Prostate gland (tissue), 2 donors: ENCODE results near the gene ACLY. TPM values are rescaled to one million over a fixed set of nuclear protein-coding genes. Genes with fewer than 3 reads are reported as not detected.
"Not testable (repeated sequence)": the region's sequence is repeated elsewhere in the genome, so short reads cannot be mapped to it uniquely, and the experiment has no call there.

Experiments
- DNase-seq: peaks from one replicate; pipeline ENCODE4 v3.0.0-alpha.2; 2019; ENCODE audit warnings: low spot score
- H3K27ac ChIP-seq, 2 donors: fragments of 200-600 bp; sonication (generic); 2 replicates each; pipeline ENCODE4 v1.5.1; 2017 to 2019
- H3K27me3 ChIP-seq: fragments of 200-600 bp; sonication (generic); replicated peaks from 2 replicates; pipeline ENCODE4 v1.5.1; 2019; ENCODE audit not compliant: insufficient read depth
- H3K36me3 ChIP-seq, 2 donors: fragments of 200-600 bp; sonication (generic); 1 replicate in 1 of 2; 2 replicates in 1 of 2; pipeline versions ENCODE4 v1.5.1 to v1.8.1; 2017 to 2019
- H3K4me1 ChIP-seq: fragments of 200-600 bp; sonication (generic); replicated peaks from 2 replicates; pipeline ENCODE4 v1.5.1; 2019
- H3K4me3 ChIP-seq, 2 donors: fragments of 200-600 bp; sonication (generic); 2 replicates each; pipeline ENCODE4 v1.5.1; 2017 to 2019
- H3K9me3 ChIP-seq: fragments of 200-600 bp; sonication (generic); 2 replicates; pipeline ENCODE4 v1.5.1; 2017
- POLR2A ChIP-seq: fragments of 450-650 bp; IDR thresholded peaks from one replicate; pipeline ENCODE4 v1.6.1; 2016; ENCODE audit warnings: antibody characterized with exemption, mild to moderate bottlenecking
- POLR2AphosphoS5 ChIP-seq: sonication (generic); formaldehyde crosslinking; IDR thresholded peaks from one replicate; pipeline ENCODE4 v1.6.1; 2017; ENCODE audit warnings: antibody characterized with exemption
- WGBS: methylation state at CpG from one replicate; pipeline ENCODE4 v1.1.5; 2018; 5-methylcytosine and 5-hydroxymethylcytosine counted together
- intact Hi-C: fragments of 100-400 bp; cut with DNase I; formaldehyde crosslinking; loops from one replicate; pipeline ENCODE4 v1.14.2; 2022
- total RNA-seq, 2 donors: library from RNA; depleted of rRNA; stranded (reverse); fragments of >200 nt; gene quantifications; one replicate each; pipeline ENCODE4 v1.1.0, GENCODE V29; 2016
- TF ChIP-seq, protein P1 (sequence below), 4 experiments: fragments of 200-600 bp in 2 of 4; fragments of 450-650 bp in 2 of 4; sonication (generic) in 2 of 4; IDR thresholded peaks; 1 replicate in 3 of 4; 2 replicates in 1 of 4; pipeline ENCODE4 v1.5.1; 2016 to 2019; ENCODE audit warnings: antibody characterized with exemption in 4 of 4, mild to moderate bottlenecking in 2 of 4, moderate library complexity in 2 of 4

ACLY gene
- total RNA-seq, 2 donors from 2014 or later = 114 to 203 TPM

DNA sequence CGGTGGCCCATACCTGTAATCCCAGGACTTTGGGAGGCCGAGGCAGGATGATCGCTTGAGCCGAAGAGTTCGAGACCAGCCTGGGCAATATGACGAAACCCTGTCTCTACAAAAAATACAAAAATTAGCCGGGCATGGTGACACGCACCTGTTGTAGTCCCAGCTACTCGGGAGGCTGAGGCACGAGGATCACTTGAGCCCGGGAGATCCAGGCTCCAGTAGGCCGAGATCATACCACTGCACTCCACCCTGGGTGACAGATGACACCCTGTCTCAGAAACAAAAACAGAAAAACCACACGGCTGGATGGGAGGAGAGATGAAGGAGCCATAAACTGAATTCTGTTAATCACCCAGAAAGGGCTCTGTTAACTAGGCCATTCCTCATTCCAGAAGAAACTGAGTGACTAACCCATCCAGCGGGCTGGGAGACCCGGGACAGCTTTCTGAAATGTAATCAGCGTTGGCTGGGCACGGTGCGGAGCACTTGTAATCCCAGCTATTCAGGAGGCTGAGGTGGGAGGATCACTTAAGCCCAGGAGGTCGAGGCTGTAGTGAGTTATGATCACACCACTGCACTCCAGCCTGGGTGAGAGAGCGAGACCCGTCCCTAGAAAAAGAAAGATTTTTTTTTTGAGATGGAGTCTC is 82.1 kb downstream of the ACLY start:
- H3K4me1 ChIP-seq = no peaks in the 10 kb centered on the region
- H3K27me3 ChIP-seq = no peaks in the 10 kb centered on the region
- H3K36me3 ChIP-seq = peaks cover 0 to under 1% of the 10 kb centered on the region in 2 donors
- no peak for DNase-seq
- no peaks in the 10 kb centered on the region for H3K9me3 ChIP-seq
- intact Hi-C loops = no loop called here
- H3K4me3 ChIP-seq = peak overlapping the region; percentile 79 to 88
- TF ChIP-seq POLR2AphosphoS5 (no peak), POLR2A (no peak)
- TF ChIP-seq, protein P1, sequence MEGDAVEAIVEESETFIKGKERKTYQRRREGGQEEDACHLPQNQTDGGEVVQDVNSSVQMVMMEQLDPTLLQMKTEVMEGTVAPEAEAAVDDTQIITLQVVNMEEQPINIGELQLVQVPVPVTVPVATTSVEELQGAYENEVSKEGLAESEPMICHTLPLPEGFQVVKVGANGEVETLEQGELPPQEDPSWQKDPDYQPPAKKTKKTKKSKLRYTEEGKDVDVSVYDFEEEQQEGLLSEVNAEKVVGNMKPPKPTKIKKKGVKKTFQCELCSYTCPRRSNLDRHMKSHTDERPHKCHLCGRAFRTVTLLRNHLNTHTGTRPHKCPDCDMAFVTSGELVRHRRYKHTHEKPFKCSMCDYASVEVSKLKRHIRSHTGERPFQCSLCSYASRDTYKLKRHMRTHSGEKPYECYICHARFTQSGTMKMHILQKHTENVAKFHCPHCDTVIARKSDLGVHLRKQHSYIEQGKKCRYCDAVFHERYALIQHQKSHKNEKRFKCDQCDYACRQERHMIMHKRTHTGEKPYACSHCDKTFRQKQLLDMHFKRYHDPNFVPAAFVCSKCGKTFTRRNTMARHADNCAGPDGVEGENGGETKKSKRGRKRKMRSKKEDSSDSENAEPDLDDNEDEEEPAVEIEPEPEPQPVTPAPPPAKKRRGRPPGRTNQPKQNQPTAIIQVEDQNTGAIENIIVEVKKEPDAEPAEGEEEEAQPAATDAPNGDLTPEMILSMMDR (IDR thresholded peaks at IDR 0.05) = no peak
- WGBS = 35% methylated on average over 21 of the region's 21 CpGs
- peak overlapping the region; percentile 79 to 80 for H3K27ac ChIP-seq

DNA sequence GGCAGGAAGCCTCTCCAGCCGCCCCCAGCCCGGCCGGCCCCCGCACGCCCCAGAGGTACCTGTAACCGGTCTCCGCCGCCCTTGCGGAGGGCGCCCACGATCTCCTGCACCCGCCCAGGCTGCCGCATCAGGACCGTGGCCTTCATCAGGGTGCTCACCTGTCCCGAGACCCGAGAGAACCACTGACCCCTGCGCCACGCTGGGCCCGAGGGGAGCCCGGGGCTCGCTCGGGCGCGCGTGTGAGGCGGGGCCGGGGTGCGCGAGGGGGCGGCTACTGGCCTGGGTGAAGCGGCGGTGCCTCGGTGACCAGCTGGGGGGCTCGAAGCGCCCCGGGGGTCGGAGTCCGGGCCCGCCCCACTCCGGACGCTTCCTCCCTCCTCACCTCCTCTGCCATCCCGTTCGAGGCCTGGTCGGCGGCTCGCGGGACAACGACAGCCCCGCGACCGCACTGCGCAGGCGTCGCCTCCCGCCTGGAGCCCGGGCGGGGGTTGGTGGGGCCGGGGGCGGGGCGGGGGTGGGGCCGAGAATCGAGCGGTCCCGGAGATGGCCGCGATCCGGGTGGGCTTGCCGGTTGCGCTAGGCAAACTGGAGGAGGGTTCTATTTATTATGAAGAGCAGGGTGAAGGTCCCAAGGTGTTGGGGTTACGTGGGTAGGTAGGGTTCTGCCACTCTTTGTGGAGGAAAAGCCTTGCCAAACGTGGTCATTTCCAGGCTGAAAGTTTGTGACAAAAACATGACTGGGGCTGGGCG is 82.8 kb downstream of the ACLY start, which contains the start of gene NT5C3B:
Gene NT5C3B, minus strand, starts transcription at position 433 of the 750 bp plus-strand sequence. Its CDS starts 39 bp downstream, at position 394.
- peak within 1 kb of the TSS; percentile 79 to 80 for H3K27ac ChIP-seq
- peak; percentile 39 for DNase-seq
- TF ChIP-seq POLR2A (peak; percentile 18), POLR2AphosphoS5 (peak; percentile 21)
- TF ChIP-seq, protein P1 (IDR thresholded peaks at IDR 0.05) = no peak
- peak within 1 kb of the TSS; percentile 79 to 88 for H3K4me3 ChIP-seq
- intact Hi-C loops = no loop called here
- no peaks in the 10 kb centered on the region for H3K9me3 ChIP-seq
- no peaks in the 10 kb centered on the region for H3K27me3 ChIP-seq
- H3K36me3 ChIP-seq = peaks cover 0 to 5% of the 10 kb centered on the region in 2 donors
- H3K4me1 ChIP-seq = no peaks in the 10 kb centered on the region
- under 1% methylated on average over 51 of the region's 72 CpGs for WGBS

DNA sequence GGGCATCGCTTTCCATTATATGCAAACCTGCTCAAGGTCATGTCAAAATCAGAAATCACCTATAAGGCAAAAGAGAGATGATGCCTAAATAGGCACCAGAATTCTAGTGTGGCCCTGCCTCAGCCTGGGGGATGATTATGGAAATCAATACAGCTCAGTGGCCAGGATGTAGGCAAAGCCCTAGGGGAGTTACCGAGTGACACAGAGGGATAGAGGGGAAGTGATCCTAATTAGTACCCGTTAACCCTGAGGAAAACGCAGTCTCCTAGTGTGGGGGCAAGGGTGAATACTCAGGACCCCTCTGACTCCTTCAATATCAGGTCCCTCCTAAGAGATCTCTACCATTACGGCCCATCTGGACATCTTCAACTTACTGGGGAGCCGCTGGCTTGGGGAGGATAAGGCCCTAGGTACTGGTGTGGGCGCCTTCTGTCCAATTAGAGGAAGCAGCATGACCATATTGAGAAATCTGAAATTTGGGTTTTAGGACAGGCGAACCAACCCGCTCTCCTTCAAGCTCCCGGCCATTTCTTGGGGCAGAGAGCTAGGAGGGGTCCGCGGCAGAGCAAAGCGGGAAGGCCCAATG is 83.4 kb downstream of the ACLY start:
- intact Hi-C loops = no loop called here
- no peak for TF ChIP-seq POLR2A
- no peak for TF ChIP-seq POLR2AphosphoS5
- TF ChIP-seq, protein P1 (IDR thresholded peaks at IDR 0.05) = no peak
- peak overlapping the region; percentile 79 to 80 for H3K27ac ChIP-seq
- no peaks in the 10 kb centered on the region for H3K27me3 ChIP-seq
- H3K4me3 ChIP-seq = peak overlapping the region; percentile 79 to 88
- 10% methylated on average over 13 of the region's 13 CpGs for WGBS
- H3K9me3 ChIP-seq = no peaks in the 10 kb centered on the region
- no peak for DNase-seq
- no peaks in the 10 kb centered on the region for H3K4me1 ChIP-seq
- H3K36me3 ChIP-seq = peaks cover 0 to 5% of the 10 kb centered on the region in 2 donors

DNA sequence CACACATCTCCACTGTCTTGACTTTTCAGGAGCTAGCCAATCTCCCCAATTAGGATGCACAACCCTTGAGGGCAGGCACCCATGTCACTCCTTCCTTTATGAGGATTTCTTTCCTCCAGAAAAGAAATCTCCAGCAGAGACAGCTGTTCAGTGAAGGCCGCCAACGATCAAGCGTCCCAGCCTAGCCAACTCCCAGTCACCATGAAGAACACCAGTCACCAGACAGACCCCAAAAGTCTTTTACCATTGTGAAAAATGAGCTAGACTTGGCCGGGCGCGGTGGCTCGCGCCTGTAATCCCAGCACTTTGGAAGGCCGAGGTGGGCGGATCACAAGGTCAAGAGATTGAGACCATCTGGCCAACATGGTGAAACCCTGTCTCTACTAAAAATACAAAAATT is 88.8 kb downstream of the ACLY start:
- H3K27ac ChIP-seq, DNase-seq, intact Hi-C loops, H3K4me1 ChIP-seq, H3K9me3 ChIP-seq, H3K4me3 ChIP-seq, H3K27me3 ChIP-seq: not testable (repeated sequence)
- peaks cover 5 to 12% of the 10 kb centered on the region in 2 donors for H3K36me3 ChIP-seq
- 83% methylated on average over 10 of the region's 10 CpGs for WGBS

DNA sequence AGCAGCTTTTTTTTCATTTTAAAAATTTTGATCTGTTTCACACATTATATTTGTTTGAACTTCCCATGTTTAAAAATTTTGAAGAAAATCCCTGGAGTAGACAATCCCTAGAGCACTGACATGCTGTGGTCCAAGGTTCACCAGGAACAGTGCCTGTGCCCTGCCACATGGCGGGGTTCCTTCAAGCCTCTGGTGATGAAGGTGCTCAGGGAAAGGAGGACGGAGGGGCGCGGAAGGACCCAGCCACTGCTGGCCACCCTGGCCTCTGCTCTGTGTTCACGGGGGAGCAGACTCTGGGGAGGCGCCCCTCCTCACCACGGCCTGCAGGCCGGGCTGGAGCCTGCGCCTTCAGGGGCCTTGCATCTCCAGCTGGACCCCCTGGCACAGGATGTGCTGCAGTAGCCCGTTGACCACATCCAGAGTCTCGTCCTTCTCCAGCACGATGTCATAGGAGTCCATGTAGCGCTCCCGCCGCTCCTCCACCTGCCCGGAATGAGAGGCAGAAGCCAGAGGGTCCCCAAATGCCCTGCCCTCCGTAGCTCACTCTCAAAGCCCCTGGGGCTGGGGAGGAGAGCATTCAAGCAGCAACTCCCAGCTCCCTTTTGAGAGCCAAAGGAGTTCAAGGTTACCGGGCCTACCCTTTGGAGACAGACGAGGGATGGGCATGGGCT is 93.4 kb downstream of the ACLY start:
- H3K27ac ChIP-seq = no peak overlapping the region
- H3K36me3 ChIP-seq = peaks cover 6 to 7% of the 10 kb centered on the region in 2 donors
- H3K9me3 ChIP-seq = no peaks in the 10 kb centered on the region
- TF ChIP-seq POLR2A = no peak
- TF ChIP-seq POLR2AphosphoS5 = no peak
- TF ChIP-seq, protein P1 (IDR thresholded peaks at IDR 0.05) = no peak
- intact Hi-C loops = no loop called here
- no peaks in the 10 kb centered on the region for H3K27me3 ChIP-seq
- no peak overlapping the region for H3K4me3 ChIP-seq
- H3K4me1 ChIP-seq = no peaks in the 10 kb centered on the region
- 86% methylated on average over 19 of the region's 19 CpGs for WGBS
- DNase-seq = no peak
